Nephron progenitor cell (in vitro differentiated cells): ENCODE results near the gene ARID1B.
A peak's percentile ranks its signal among the peaks of the same experiment; 100 is the strongest.

ENCODE experiments used
- DNase-seq: peaks from one replicate; pipeline ENCODE4 v3.0.0; 2021
- H3K27ac Mint-ChIP-seq: 2 replicates; pipeline ENCODE4 v1.8.0; 2021; ENCODE audit warnings: mild to moderate bottlenecking, moderate library complexity, mixed read lengths
- H3K27me3 Mint-ChIP-seq: 2 replicates; pipeline ENCODE4 v1.8.0; 2021; ENCODE audit warnings: mild to moderate bottlenecking, low read depth, mixed read lengths; ENCODE audit not compliant: poor library complexity
- H3K36me3 Mint-ChIP-seq: 2 replicates; pipeline ENCODE4 v1.8.0; 2021; ENCODE audit warnings: low read depth, mixed read lengths
- H3K4me1 Mint-ChIP-seq: 2 replicates; pipeline ENCODE4 v1.8.0; 2021; ENCODE audit warnings: mixed read lengths
- H3K4me3 Mint-ChIP-seq: 2 replicates; pipeline ENCODE4 v1.8.0; 2021; ENCODE audit warnings: mild to moderate bottlenecking, moderate library complexity, mixed read lengths
- H3K9me3 Mint-ChIP-seq: 2 replicates; pipeline ENCODE4 v1.8.0; 2021; ENCODE audit warnings: mild to moderate bottlenecking, moderate library complexity, mixed read lengths
- CTCF ChIP-seq: fragments of 200-600 bp; sonication (generic); IDR thresholded peaks from 2 replicates; pipeline ENCODE4 v1.5.0; 2021; ENCODE audit warnings: antibody characterized with exemption

ARID1B gene

GRCh38 chr6:156848533-156848932 is 71.4 kb downstream of the ARID1B start:
- H3K36me3 Mint-ChIP-seq: peaks cover 21% of the 10 kb centered on the region
- peak; percentile 44 for DNase-seq
- no peaks in the 10 kb centered on the region for H3K27me3 Mint-ChIP-seq
- no peak for TF ChIP-seq CTCF
- H3K4me3 Mint-ChIP-seq: no peak overlapping the region
- H3K27ac Mint-ChIP-seq: no peak overlapping the region
- H3K9me3 Mint-ChIP-seq: no peaks in the 10 kb centered on the region
- H3K4me1 Mint-ChIP-seq: peaks cover 86% of the 10 kb centered on the region

GRCh38 chr6:156849806-156850205 is 72.6 kb downstream of the ARID1B start:
- H3K27me3 Mint-ChIP-seq: no peaks in the 10 kb centered on the region
- H3K4me1 Mint-ChIP-seq: peaks cover 83% of the 10 kb centered on the region
- DNase-seq: no peak
- H3K9me3 Mint-ChIP-seq: no peaks in the 10 kb centered on the region
- no peak overlapping the region for H3K4me3 Mint-ChIP-seq
- no peak for TF ChIP-seq CTCF
- peaks cover 18% of the 10 kb centered on the region for H3K36me3 Mint-ChIP-seq
- no peak overlapping the region for H3K27ac Mint-ChIP-seq

DNA sequence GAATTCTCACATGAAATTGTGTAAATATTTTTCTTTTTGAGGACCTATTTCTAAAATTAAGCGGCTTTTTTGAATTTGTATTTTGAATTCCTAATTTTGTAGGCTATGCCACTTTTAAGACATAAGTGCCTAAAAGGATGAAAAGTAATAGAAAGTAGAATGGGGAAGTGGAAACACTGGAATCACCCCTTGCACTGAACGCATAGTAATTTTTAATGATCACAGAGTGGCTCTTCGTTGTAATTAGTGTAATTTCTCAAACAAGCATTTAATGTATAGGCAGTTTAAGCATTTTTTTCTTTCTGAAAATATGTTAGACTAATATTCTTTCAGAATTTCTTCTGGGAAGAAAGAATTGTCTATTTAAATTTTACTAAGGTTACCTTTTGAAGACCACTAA is 73.2 kb downstream of the ARID1B start:
- TF ChIP-seq CTCF: no peak
- no peak overlapping the region for H3K4me3 Mint-ChIP-seq
- H3K9me3 Mint-ChIP-seq: no peaks in the 10 kb centered on the region
- H3K4me1 Mint-ChIP-seq: peaks cover 81% of the 10 kb centered on the region
- DNase-seq: no peak
- H3K27me3 Mint-ChIP-seq: no peaks in the 10 kb centered on the region
- H3K36me3 Mint-ChIP-seq: peaks cover 12% of the 10 kb centered on the region
- H3K27ac Mint-ChIP-seq: no peak overlapping the region

DNA sequence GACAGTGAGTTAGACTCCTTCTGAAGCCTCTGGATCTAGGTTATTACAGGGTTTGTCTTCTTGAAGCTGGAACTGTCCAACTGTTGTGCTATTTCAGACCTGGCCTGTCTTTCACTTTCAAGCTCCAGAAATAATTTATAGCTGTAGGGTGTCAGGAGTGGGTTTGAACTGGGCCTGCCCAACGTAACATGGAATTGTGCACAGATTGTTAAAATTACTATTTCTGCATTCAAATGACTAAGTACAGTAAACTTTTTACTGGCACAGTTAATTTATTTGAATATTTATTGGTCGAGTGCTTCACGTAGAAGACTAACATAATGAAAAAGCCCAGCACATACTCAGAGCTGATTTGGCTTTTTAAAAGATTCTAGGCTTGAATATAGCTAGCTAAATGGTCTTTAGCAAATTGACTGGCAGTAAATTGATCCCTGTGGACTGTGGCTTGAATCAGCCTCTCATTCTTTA is 74.3 kb downstream of the ARID1B start:
- no peak for TF ChIP-seq CTCF
- Mint-ChIP-seq H3K9me3 (no peaks in the 10 kb centered on the region), H3K27me3 (no peaks in the 10 kb centered on the region), H3K27ac (no peak overlapping the region), H3K4me3 (no peak overlapping the region), H3K36me3 (peaks cover 6% of the 10 kb centered on the region), H3K4me1 (peaks cover 81% of the 10 kb centered on the region)
- DNase-seq: no peak

DNA sequence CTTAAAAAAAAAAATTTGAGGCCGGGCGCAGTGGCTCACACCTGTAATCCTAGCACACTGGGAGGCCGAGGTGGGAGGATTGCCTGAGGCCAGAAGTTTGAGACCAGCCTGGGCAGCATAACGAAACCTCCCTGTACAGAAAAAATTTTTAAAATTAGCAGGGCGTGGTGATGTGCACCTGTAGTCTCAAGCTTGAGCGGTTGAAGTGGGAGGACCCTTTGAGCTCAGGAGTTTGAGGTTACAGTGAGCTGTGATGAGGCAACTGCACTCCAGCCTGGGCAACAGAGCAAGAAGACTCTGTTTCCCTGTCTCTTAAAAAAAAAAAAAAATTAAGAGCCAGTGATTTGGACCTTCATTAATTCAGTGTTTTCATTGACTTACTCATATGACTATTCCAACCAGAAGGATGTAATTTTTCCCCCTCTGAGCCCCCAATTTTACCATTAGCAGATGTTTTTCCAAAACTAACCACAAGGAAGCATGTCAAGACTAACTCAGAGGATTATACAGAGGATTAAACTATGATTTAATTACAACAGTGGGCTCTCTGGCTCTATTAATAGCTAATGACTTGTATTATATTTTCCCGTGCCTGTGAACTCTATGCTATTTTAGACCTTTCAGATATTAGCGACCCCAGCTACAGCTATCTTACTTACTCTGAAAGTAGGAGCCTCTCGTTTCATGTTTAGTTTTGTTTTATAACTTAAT is 75.1 kb downstream of the ARID1B start:
- no peak for TF ChIP-seq CTCF
- H3K27ac Mint-ChIP-seq: no peak overlapping the region
- H3K4me1 Mint-ChIP-seq: peaks cover 77% of the 10 kb centered on the region
- no peaks in the 10 kb centered on the region for H3K27me3 Mint-ChIP-seq
- no peak for DNase-seq
- H3K36me3 Mint-ChIP-seq: no peaks in the 10 kb centered on the region
- no peaks in the 10 kb centered on the region for H3K9me3 Mint-ChIP-seq
- no peak overlapping the region for H3K4me3 Mint-ChIP-seq

DNA sequence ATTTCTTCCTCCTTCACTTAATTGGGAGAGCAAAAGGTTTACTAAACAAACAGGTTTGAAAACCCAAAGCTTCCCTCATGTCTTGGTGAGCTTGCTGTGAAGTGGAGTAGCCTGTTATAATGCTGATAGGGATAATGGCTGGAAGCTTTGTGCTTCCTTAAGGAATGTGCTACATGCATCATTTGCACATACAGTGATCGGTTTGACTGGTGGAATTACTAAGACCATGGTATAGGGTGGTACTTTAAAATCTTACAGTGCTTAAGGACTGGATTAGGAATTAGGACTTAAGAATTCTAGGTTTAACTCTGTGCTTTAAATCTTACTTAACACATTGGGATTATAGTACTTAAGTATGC is 75.7 kb downstream of the ARID1B start:
- H3K27me3 Mint-ChIP-seq: no peaks in the 10 kb centered on the region
- no peak overlapping the region for H3K27ac Mint-ChIP-seq
- DNase-seq: no peak
- no peak for TF ChIP-seq CTCF
- peaks cover 1% of the 10 kb centered on the region for H3K36me3 Mint-ChIP-seq
- no peak overlapping the region for H3K4me3 Mint-ChIP-seq
- H3K9me3 Mint-ChIP-seq: no peaks in the 10 kb centered on the region
- H3K4me1 Mint-ChIP-seq: peaks cover 72% of the 10 kb centered on the region
